PC-3 (cell line): ENCODE results near the gene FUT6. TPM values are rescaled to one million over a fixed set of nuclear protein-coding genes. Genes with fewer than 3 reads are reported as not detected.

Experiments
- ATAC-seq: fragments of 200-7000 bp; cut with Tn5 transposase; 2 replicates; pipeline ENCODE4 v1.9.1; 2020; ENCODE audit warnings: mild to moderate bottlenecking, moderate library complexity
- BruUV-seq: library from RNA; stranded (reverse); fragments of 400-500 nt; replicated peaks from 2 replicates; lab custom pipeline; 2021; lab: Mats Ljungman, UMichigan
- CTCF ChIA-PET: fragments of 300-600 bp; sonication (Branson Sonifier 250); formaldehyde crosslinking; loops from one replicate; lab custom pipeline; 2022; ENCODE audit warnings: antibody characterized with exemption; lab: Charles Lee
- POLR2A ChIA-PET: fragments of 300-600 bp; sonication (Branson Sonifier 250); formaldehyde crosslinking; loops from one replicate; lab custom pipeline; 2022; ENCODE audit warnings: antibody characterized with exemption; ENCODE audit not compliant: unreplicated experiment; lab: Charles Lee
- DNase-seq: peaks from one replicate; pipeline ENCODE4 v3.0.0-alpha.2; 2015
- H2AFZ ChIP-seq: fragments of 300-600 bp; sonication (generic); 2 replicates; pipeline ENCODE4 v1.6.0; 2016; ENCODE audit warnings: antibody characterized with exemption, low read length
- H3F3A ChIP-seq: fragments of 300-600 bp; sonication (generic); one replicate; pipeline ENCODE4 v1.6.0; 2017; ENCODE audit warnings: antibody characterized with exemption, low read length, control low read depth, mild to moderate bottlenecking; ENCODE audit not compliant: unreplicated experiment
- H3K27ac ChIP-seq: fragments of 300-600 bp; sonication (generic); 2 replicates; pipeline ENCODE4 v1.5.1; 2016; ENCODE audit warnings: mild to moderate bottlenecking, low read length
- H3K27me3 ChIP-seq: fragments of 300-600 bp; sonication (generic); 2 replicates; pipeline ENCODE4 v1.6.1; 2016; ENCODE audit warnings: low read length, mixed read lengths
- H3K36me3 ChIP-seq: fragments of 300-600 bp; sonication (generic); 2 replicates; pipeline ENCODE4 v1.6.1; 2016; ENCODE audit warnings: low read depth, mixed run types, low read length, mixed read lengths
- H3K4me1 ChIP-seq: fragments of 300-600 bp; sonication (generic); 2 replicates; pipeline ENCODE4 v1.5.1; 2016; ENCODE audit warnings: low read length; ENCODE audit not compliant: insufficient read depth
- H3K4me2 ChIP-seq: fragments of 300-600 bp; sonication (generic); 2 replicates; pipeline ENCODE4 v1.6.0; 2016; ENCODE audit warnings: low read length
- H3K4me3 ChIP-seq: fragments of 300-600 bp; sonication (generic); 2 replicates; pipeline ENCODE4 v1.5.1; 2016; ENCODE audit warnings: mild to moderate bottlenecking, low read length, mixed read lengths
- H3K79me2 ChIP-seq: fragments of 300-600 bp; sonication (generic); 2 replicates; pipeline ENCODE4 v1.6.1; 2017; ENCODE audit warnings: low read length, mixed read lengths
- H3K9ac ChIP-seq: fragments of 300-600 bp; sonication (generic); 2 replicates; pipeline ENCODE4 v1.6.0; 2016; ENCODE audit warnings: mild to moderate bottlenecking, low read length
- H3K9me2 ChIP-seq: fragments of 300-600 bp; sonication (generic); replicated peaks from 2 replicates; pipeline ENCODE4 v1.6.1; 2016; ENCODE audit warnings: mixed run types, low read length, mixed read lengths
- H3K9me3 ChIP-seq: fragments of 300-600 bp; sonication (generic); 2 replicates; pipeline ENCODE4 v1.6.1; 2016; ENCODE audit warnings: low read length, mixed read lengths
- H4K20me1 ChIP-seq: fragments of 300-600 bp; sonication (generic); 2 replicates; pipeline ENCODE4 v1.6.1; 2016; ENCODE audit warnings: low read length, mixed read lengths
- CTCF ChIP-seq: fragments of 300-600 bp; sonication (generic); conservative IDR thresholded peaks from 2 replicates; pipeline ENCODE4 v1.5.1; 2017; ENCODE audit warnings: antibody characterized with exemption, low read depth, mild to moderate bottlenecking, low read length
- EZH2 ChIP-seq: fragments of 300-600 bp; sonication (generic); IDR thresholded peaks from one replicate; pipeline ENCODE4 v1.6.1; 2017; ENCODE audit warnings: antibody characterized with exemption, mild to moderate bottlenecking, low read length; ENCODE audit not compliant: unreplicated experiment
- EZH2phosphoT487 ChIP-seq: fragments of 300-600 bp; sonication (generic); IDR thresholded peaks from 2 replicates; pipeline ENCODE4 v1.6.1; 2018; ENCODE audit warnings: mild to moderate bottlenecking, antibody characterized with exemption, low read length, borderline replicate concordance
- intact Hi-C: fragments of 100-400 bp; cut with micrococcal nuclease; formaldehyde crosslinking; loops from 2 replicates; pipeline ENCODE4 v1.9.0; 2023
- total RNA-seq: library from RNA; depleted of rRNA; stranded (reverse); fragments of >200 nt; gene quantifications from 2 replicates; pipeline ENCODE4 v1.2.3, GENCODE V29; 2014

The FUT6 gene
- total RNA-seq, 1 experiment from 2014 or later: 0.69 TPM

- ChIA-PET CTCF (no interaction called here), POLR2A (no interaction called here)
- Histone ChIP-seq H3F3A (no peaks in the 10 kb centered on the region), H4K20me1 (no peaks in the 10 kb centered on the region), H3K27me3 (no peaks in the 10 kb centered on the region), H3K4me1 (no peaks in the 10 kb centered on the region), H3K4me3 (no peak overlapping the region), H2AFZ (no peak overlapping the region), H3K9me3 (no peaks in the 10 kb centered on the region), H3K79me2 (no peaks in the 10 kb centered on the region), H3K9me2 (no peaks in the 10 kb centered on the region), H3K9ac (no peak overlapping the region), H3K4me2 (no peak overlapping the region), H3K27ac (no peak overlapping the region), H3K36me3 (no peaks in the 10 kb centered on the region)
- TF ChIP-seq CTCF (no peak), EZH2phosphoT487 (no peak), EZH2 (no peak)
- ATAC-seq (no peak), DNase-seq (no peak)
- no TSS peak for BruUV-seq
- intact Hi-C loops: no loop called here
Measured at GRCh38 chr19:5811117-5811516, 28.4 kb downstream of the FUT6 start.

- H3K27ac ChIP-seq: no peak overlapping the region
- no peaks in the 10 kb centered on the region for H3K9me3 ChIP-seq
- H3K4me3 ChIP-seq: no peak overlapping the region
- no peaks in the 10 kb centered on the region for H3K27me3 ChIP-seq
- no peak overlapping the region for H2AFZ ChIP-seq
- ATAC-seq (no peak), DNase-seq (no peak)
- H3F3A ChIP-seq: no peaks in the 10 kb centered on the region
- no peaks in the 10 kb centered on the region for H3K36me3 ChIP-seq
- no peaks in the 10 kb centered on the region for H4K20me1 ChIP-seq
- ChIA-PET CTCF (no interaction called here), POLR2A (no interaction called here)
- H3K9me2 ChIP-seq: no peaks in the 10 kb centered on the region
- no TSS peak for BruUV-seq
- no peak overlapping the region for H3K9ac ChIP-seq
- peaks cover 2% of the 10 kb centered on the region; the same call in 1 of the 2 replicates for H3K4me1 ChIP-seq
- no peaks in the 10 kb centered on the region for H3K79me2 ChIP-seq
- intact Hi-C loops: no loop called here
- no peak overlapping the region for H3K4me2 ChIP-seq
- TF ChIP-seq CTCF (no peak), EZH2phosphoT487 (no peak), EZH2 (no peak)
Measured at GRCh38 chr19:5809469-5809868, 30.0 kb downstream of the FUT6 start.

- Histone ChIP-seq H3K79me2 (no peaks in the 10 kb centered on the region), H3K9me2 (no peaks in the 10 kb centered on the region), H2AFZ (no peak overlapping the region), H3K27me3 (no peaks in the 10 kb centered on the region), H3K4me3 (no peak overlapping the region), H3K9ac (no peak overlapping the region), H3K27ac (no peak overlapping the region), H3K4me2 (no peak overlapping the region), H4K20me1 (no peaks in the 10 kb centered on the region), H3F3A (no peaks in the 10 kb centered on the region), H3K36me3 (no peaks in the 10 kb centered on the region), H3K4me1 (peaks cover 6% of the 10 kb centered on the region; the same call in 1 of the 2 replicates), H3K9me3 (no peaks in the 10 kb centered on the region)
- ATAC-seq: no peak
- ChIA-PET CTCF (interaction anchor here (0.6 kb wide), 1 partner anchor 81 kb away, joined by 7 read pairs; no protein-coding TSS in a partner anchor), POLR2A (no interaction called here)
- TF ChIP-seq CTCF: no peak
- TF ChIP-seq EZH2: no peak
- no peak for TF ChIP-seq EZH2phosphoT487
- no peak for DNase-seq
- no TSS peak for BruUV-seq
- intact Hi-C loops: no loop called here
Measured at GRCh38 chr19:5809053-5809452, 30.4 kb downstream of the FUT6 start.
